Measurements from ENCODE around the gene PHF23. TPM values are rescaled to one million over a fixed set of nuclear protein-coding genes. Genes with fewer than 3 reads are reported as not detected.

PHF23 gene
- total RNA-seq, 1 donor from 2014 or later: 80.9 TPM

DNA sequence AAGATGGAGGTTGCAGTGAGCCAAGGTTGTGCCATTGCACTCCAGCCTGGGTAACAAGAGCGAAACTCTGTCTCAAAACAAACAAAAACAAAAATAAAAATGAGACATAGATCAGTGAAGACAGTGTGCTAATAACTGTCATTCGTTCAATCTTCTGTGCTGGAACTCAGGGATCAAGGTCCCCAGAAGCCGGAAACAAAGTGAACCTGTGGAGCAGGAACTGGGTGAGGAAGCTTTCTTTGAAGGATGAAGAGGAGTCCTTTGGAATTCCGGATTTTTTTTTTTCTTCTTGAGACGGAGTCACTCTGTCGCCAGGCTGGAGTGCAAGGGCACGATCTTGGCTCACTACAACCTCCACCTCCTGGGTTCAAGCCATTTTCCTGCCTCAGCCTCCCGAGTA lies 40.2 kb upstream of the PHF23 start:
- H3K9me3 Mint-ChIP-seq (ENCODE audit: unreplicated experiment): no peaks in the 10 kb centered on the region

DNA sequence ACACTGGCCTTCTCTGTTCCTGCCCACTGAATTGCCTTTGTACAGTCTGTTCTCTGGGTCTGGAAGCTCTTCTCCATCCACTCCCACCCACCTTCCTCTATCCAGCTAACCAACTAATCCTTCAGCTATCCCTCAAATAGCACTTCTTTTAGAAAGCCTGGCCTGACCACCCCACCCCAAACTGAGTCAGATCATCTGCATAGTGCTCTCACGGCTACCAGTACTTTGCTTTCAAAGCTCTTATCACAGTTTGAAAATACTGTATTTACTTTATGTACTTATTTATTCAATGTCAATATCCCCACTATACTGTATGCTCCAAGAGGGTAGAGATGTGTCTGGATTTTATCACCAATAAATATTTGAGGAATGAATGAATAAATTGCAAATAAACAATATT lies 27.5 kb upstream of the PHF23 start:
- H3K27me3 Mint-ChIP-seq (ENCODE audit: unreplicated experiment): peaks cover 12% of the 10 kb centered on the region
- no peak overlapping the region for H3K27ac Mint-ChIP-seq (ENCODE audit: unreplicated experiment)
- no peak for DNase-seq (ENCODE audit: low spot score)
- H3K36me3 Mint-ChIP-seq (ENCODE audit: low read depth, unreplicated experiment): no peaks in the 10 kb centered on the region
- H3K4me1 Mint-ChIP-seq (ENCODE audit: unreplicated experiment): peaks cover 19% of the 10 kb centered on the region
- TF ChIP-seq, protein P1, sequence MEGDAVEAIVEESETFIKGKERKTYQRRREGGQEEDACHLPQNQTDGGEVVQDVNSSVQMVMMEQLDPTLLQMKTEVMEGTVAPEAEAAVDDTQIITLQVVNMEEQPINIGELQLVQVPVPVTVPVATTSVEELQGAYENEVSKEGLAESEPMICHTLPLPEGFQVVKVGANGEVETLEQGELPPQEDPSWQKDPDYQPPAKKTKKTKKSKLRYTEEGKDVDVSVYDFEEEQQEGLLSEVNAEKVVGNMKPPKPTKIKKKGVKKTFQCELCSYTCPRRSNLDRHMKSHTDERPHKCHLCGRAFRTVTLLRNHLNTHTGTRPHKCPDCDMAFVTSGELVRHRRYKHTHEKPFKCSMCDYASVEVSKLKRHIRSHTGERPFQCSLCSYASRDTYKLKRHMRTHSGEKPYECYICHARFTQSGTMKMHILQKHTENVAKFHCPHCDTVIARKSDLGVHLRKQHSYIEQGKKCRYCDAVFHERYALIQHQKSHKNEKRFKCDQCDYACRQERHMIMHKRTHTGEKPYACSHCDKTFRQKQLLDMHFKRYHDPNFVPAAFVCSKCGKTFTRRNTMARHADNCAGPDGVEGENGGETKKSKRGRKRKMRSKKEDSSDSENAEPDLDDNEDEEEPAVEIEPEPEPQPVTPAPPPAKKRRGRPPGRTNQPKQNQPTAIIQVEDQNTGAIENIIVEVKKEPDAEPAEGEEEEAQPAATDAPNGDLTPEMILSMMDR (IDR thresholded peaks at IDR 0.05; ENCODE audit: unreplicated experiment): no peak
- H3K4me3 Mint-ChIP-seq (ENCODE audit: unreplicated experiment): no peak overlapping the region
- no peaks in the 10 kb centered on the region for H3K9me3 Mint-ChIP-seq (ENCODE audit: unreplicated experiment)

More for the DNA sequence above, 40.2 kb upstream of the PHF23 start:
- Mint-ChIP-seq H3K27me3 (ENCODE audit: unreplicated experiment) (peaks cover 10% of the 10 kb centered on the region), H3K27ac (ENCODE audit: unreplicated experiment) (no peak overlapping the region), H3K4me3 (ENCODE audit: unreplicated experiment) (no peak overlapping the region), H3K4me1 (ENCODE audit: unreplicated experiment) (peaks cover 15% of the 10 kb centered on the region), H3K36me3 (ENCODE audit: low read depth, unreplicated experiment) (no peaks in the 10 kb centered on the region)
- no peak for DNase-seq (ENCODE audit: low spot score)
- TF ChIP-seq, protein P1 (IDR thresholded peaks at IDR 0.05; ENCODE audit: unreplicated experiment): no peak

DNA sequence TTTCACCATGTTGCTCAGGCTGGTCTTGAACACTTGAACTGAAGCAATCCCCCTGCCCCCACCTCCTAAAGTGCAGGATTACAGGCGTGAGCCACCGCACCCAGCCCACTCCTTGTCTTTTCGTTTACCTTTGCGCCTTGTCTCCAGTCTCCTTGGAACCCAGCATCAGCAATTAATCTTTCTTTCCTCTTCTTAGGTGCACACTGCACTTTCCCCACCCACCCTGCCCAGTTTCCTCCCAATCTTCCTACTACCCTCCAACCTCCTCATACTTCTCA lies 24.5 kb upstream of the PHF23 start:
- TF ChIP-seq, protein P1 (IDR thresholded peaks at IDR 0.05; ENCODE audit: unreplicated experiment): no peak
- Mint-ChIP-seq H3K4me1 (ENCODE audit: unreplicated experiment) (peaks cover 20% of the 10 kb centered on the region), H3K4me3 (ENCODE audit: unreplicated experiment) (peak overlapping the region; percentile 96), H3K27me3 (ENCODE audit: unreplicated experiment) (peaks cover 9% of the 10 kb centered on the region), H3K27ac (ENCODE audit: unreplicated experiment) (peak overlapping the region; percentile 80), H3K36me3 (ENCODE audit: low read depth, unreplicated experiment) (peaks cover 6% of the 10 kb centered on the region), H3K9me3 (ENCODE audit: unreplicated experiment) (no peaks in the 10 kb centered on the region)
- no peak for DNase-seq (ENCODE audit: low spot score)

DNA sequence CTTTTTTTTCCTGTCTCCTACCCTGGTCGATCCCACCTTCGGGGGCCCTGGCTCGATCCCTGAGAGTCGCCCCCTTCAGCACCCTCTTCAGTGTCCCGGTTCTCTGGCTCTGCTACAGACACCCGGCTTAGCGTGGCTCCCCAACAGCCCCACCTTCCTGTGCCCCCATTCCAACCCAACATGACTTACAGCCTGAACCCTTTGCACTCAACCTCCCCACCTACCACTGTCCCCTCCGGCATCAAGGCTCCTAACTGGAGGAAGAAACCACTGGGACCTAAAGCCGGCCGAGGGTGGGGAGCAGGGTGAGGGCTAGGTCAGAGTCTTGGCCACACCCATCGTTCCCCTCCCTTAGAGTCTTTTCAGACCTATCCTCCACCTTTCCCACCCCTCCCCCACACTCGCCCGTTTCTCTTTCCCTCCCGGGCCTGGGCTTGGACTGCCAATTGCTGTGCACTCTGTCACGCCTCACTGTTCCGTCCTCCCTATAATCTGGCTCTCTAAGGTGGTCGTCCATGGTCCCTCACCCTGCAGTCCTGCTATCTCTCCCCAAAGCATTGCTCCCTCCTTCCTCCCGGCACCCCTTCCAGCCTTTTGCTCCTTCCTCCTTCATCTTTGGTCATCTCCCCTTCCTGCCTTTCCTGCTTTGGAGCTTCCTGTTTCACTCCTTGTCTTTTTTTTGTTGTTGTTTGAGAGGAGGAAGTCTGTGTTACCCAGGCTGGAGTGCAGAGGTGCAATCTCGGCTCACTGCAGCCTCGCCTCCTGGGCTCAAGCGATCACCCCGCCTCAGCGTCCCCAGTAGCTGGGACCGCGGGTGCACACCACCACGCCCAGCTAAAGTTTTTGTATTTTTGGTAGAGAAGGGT lies 23.9 kb upstream of the PHF23 start:
- TF ChIP-seq, protein P1 (IDR thresholded peaks at IDR 0.05; ENCODE audit: unreplicated experiment): no peak
- DNase-seq (ENCODE audit: low spot score): peak; percentile 55
- H3K27me3 Mint-ChIP-seq (ENCODE audit: unreplicated experiment): peaks cover 9% of the 10 kb centered on the region
- H3K9me3 Mint-ChIP-seq (ENCODE audit: unreplicated experiment): no peaks in the 10 kb centered on the region
- peak overlapping the region; percentile 96 for H3K4me3 Mint-ChIP-seq (ENCODE audit: unreplicated experiment)
- H3K4me1 Mint-ChIP-seq (ENCODE audit: unreplicated experiment): peaks cover 20% of the 10 kb centered on the region
- peaks cover 6% of the 10 kb centered on the region for H3K36me3 Mint-ChIP-seq (ENCODE audit: low read depth, unreplicated experiment)
- H3K27ac Mint-ChIP-seq (ENCODE audit: unreplicated experiment): peak overlapping the region; percentile 80

DNA sequence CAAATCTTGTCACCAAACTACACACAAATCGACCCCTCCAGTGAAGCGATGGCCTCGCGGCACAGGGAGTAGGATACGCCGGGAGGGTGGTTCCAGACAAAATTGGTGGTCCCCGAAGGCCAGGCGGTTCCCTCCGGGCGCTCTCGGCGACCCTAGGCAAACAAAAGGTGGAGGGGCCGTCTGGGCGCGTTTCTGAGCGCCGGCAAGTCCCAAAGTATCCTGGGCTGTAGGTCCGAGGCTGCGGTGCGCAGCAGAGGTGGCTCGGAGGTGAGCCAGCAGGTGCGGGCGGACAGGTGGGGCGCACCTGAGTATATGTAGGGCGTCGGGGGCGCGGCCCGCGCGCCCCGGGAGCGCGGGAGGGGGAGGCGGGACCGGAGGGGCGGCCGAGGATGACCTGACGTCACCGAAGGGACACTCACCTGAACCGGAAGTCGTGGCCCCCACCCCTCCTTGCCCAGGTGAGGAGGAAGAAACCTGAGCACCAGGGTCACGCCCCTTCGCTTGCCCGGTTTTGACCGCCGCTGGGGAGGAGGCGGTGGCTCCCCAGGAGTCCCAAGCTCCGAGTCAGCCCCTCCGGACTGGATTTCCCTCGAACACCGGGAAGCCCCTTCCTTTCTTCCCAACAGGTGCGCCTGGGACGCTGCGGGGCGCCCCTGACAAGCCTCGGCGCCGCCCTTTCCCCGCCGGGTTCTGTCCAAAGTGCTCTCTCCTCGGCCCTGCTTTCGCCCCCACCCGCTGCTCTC lies 23.1 kb upstream of the PHF23 start, which contains the start of gene CLDN7:
Gene CLDN7 (minus strand): TSS at position 287 of the 743 bp plus-strand sequence. CDS start 435 bp downstream, outside the sequence.
- H3K9me3 Mint-ChIP-seq (ENCODE audit: unreplicated experiment): no peaks in the 10 kb centered on the region
- TF ChIP-seq, protein P1 (IDR thresholded peaks at IDR 0.05; ENCODE audit: unreplicated experiment): no peak
- DNase-seq (ENCODE audit: low spot score): peak; percentile 26

More for the DNA sequence above, 23.1 kb upstream of the PHF23 start, which contains the start of gene CLDN7:
- Mint-ChIP-seq H3K4me3 (ENCODE audit: unreplicated experiment) (peak within 1 kb of the TSS; percentile 96), H3K27me3 (ENCODE audit: unreplicated experiment) (peaks cover 9% of the 10 kb centered on the region), H3K27ac (ENCODE audit: unreplicated experiment) (peak within 1 kb of the TSS; percentile 80), H3K36me3 (ENCODE audit: low read depth, unreplicated experiment) (peaks cover 6% of the 10 kb centered on the region), H3K4me1 (ENCODE audit: unreplicated experiment) (peaks cover 20% of the 10 kb centered on the region)

Data from endothelial cell (in vitro differentiated cells).